GM12892 (cell line): ENCODE measurements around the gene ROR1.

ENCODE experiments used
- DNase-seq: peaks from one replicate; pipeline ENCODE4 v3.0.0; 2011; ENCODE audit not compliant: insufficient read length
- FAIRE-seq: peaks from 2 replicates; lab custom pipeline; 2011; peaks lifted over from hg19 to GRCh38; lab: Jason Lieb, UNC
- POLR2A ChIP-seq: IDR thresholded peaks from 2 replicates; pipeline ENCODE4 v1.6.1; 2011; ENCODE audit warnings: low read depth, low read length, control low read depth
- POLR2AphosphoS5 ChIP-seq: IDR thresholded peaks from 2 replicates; pipeline ENCODE4 v1.6.1; 2011; ENCODE audit warnings: low read depth, low read length, control low read depth
- TAF1 ChIP-seq: IDR thresholded peaks from 2 replicates; pipeline ENCODE4 v1.6.1; 2011; ENCODE audit warnings: low read depth, mild to moderate bottlenecking, control low read depth, low read length, borderline replicate concordance

The ROR1 gene

DNA sequence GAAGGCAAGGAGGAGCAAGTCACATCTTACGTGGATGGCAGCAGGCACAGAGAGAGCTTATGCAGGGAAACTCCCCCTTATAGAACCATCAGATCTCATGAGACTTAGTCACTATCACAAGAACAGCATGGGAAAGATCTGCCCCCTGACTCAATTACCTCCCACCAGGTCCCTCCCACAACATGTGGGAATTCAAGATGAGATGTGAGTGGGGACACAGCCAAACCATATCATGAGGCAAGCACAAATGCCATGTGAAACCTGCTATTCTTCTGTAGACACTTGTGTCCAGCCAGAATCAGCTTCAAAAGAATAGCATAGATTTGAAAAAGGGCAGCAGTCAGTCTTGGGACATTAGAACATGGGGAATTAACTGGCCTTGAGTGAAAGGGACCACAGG lies 397.4 kb downstream of the ROR1 start:
- TF ChIP-seq POLR2AphosphoS5, result no peak
- no peak for TF ChIP-seq POLR2A
- no peak for TF ChIP-seq TAF1
- FAIRE-seq (no peak), DNase-seq (no peak)

DNA sequence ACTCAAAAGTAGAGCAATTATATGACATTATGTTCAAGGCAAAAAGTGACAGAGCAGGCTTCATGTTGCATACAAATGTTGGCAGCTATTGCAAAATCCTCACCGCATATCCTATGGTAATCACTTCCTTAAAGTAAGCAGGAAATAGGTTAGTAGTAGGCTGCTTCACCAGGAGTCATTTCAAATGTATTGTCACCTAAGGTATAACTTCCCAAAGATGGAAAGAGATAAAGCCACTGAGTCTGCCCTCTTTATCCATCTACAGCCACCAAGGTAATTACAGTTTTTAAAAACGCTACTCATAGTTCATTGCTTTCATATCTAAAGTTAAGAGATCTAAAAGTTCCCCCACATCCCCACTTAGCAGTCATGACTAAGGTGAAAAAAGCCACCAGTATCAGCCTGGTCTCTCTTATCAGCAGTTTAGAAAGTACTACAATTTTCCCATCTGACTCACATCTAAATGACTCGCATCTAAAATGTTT lies 398.0 kb downstream of the ROR1 start:
- DNase-seq (no peak), FAIRE-seq (no peak)
- TF ChIP-seq POLR2A (no peak), POLR2AphosphoS5 (no peak), TAF1 (no peak)

DNA sequence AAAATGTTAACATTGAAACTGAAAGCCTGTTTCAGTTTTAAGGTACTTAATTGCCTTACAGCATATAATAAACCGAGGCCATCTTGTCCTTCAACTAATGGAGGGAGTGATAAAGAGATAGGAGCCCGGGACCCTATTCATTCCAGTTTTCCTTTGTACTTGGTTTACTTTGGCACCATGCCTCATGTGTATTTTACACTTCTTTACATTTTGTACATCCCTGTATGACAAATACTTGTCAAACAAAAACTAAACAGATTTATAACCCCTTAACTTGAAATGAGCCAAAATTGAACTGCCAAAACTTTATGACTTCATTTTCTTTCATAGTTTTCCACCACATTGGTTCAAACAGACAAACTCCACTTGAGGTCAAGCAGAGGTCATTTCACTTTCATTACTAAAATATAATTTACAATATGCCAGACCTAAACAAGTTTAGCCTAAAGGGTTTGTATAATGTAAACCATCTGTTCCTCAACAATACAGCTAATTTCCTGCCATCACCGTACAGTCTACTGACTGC lies 398.7 kb downstream of the ROR1 start:
- DNase-seq, result no peak
- TF ChIP-seq POLR2AphosphoS5 (no peak), TAF1 (no peak), POLR2A (no peak)
- FAIRE-seq, result no peak

DNA sequence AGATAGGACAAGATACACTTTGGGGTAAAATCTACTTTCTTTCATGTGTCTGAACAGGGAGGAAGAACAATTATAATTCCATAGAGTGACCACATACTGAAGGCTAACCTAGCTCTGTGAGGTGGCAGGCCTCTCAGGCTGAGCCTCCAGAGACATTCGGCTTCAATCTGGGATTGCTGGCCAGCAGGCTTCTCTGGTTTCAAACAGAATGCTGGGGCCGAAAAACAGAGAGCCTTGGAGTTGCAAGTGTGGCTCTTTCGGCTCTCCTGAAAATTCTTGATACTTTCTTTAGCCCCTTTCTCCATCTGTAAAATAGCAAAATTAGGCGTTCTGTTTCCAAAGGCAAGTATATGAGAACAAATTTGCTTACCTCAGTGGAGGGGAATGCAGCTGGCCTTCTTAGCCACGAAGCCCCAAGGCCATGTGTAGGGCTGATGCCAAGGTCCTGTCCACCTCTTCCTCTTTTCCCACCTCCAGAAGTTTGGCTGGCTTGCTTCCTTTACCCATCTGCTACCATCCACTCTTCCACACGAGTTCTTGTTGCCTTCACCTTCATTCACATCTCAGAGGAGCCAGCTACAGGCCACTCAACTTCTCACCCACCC lies 399.6 kb downstream of the ROR1 start:
- DNase-seq, result no peak
- TF ChIP-seq POLR2A, result no peak
- TF ChIP-seq TAF1, result no peak
- no peak for TF ChIP-seq POLR2AphosphoS5
- FAIRE-seq, result no peak

DNA sequence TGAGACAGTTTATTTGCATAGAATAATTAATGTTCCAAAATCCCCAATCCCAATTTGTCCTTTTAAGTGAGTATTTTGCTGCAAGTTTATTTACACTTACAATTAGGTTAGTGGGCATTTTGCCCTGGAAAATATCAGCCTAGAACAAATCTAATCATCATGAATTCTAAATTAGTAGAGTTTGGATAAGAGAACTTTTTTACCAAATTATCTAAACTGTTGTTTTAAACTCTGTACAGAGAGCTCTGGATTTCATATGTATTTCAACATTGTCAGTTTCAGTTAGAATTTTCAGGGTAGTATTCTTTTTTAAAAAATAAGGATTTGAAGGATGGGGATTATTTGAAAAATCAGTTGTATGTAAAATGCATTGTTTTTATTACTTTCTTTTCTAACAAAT lies 401.8 kb downstream of the ROR1 start:
- TF ChIP-seq POLR2A (no peak), POLR2AphosphoS5 (no peak), TAF1 (no peak)
- FAIRE-seq, result no peak
- DNase-seq, result no peak

DNA sequence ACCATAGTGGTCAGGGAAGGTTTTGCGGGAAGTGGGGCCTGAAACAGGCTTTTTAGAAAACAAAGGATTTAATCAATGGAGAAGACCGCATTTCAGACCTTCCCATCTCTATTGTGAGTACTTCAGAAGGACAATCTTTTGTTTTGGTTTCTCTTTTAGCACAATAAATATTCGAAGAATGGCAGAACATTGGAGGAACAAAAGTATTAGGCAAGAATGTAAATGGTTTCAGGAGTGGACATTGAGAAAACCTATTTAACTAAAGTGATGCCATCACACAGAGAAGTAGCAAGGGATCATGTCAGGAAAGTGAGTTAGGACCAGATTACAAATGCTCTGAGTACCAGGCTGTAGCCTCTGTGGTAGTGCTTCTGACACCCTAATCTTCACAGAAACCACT lies 402.8 kb downstream of the ROR1 start:
- no peak for FAIRE-seq
- no peak for DNase-seq
- TF ChIP-seq POLR2AphosphoS5 (no peak), POLR2A (no peak), TAF1 (no peak)

DNA sequence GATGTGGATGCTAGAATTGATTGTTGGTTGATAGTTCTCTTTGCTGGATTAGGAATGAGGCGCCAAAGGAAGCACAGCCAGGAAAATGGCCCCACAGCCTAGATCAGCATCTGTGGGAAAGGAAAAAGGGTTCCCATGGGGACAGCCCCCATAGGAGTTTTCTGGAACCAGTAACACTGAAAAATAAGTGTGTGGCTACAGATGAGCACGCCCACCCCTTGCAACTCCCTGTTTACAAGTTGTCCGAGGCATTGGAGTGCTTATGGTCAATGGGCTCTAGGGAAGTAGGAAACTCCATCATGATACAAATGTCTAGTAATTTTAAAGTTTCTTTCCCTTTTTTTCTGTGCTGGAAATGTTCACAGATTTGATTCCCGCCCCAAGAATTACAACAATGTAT lies 405.8 kb downstream of the ROR1 start:
- TF ChIP-seq TAF1 (no peak), POLR2AphosphoS5 (no peak), POLR2A (no peak)
- FAIRE-seq (no peak), DNase-seq (no peak)

DNA sequence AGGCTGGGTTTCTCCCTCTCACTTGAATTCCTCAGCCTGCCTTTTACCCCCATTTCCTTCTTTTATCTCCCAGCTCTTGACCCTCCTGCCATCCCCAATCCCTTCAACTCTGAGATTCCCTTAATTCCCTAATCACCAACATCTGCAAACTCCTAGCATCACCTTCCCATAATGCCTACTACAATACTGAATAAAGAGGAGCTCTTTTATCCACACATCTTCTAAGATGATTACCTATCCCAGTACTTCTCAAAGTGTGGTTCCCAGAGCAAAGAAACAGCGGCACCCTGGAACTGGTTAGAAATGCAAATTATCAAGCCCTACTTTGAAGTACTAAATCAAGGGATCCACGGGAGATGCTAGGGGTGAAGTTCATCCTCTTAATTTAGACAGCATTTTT lies 408.4 kb downstream of the ROR1 start:
- TF ChIP-seq POLR2AphosphoS5, result no peak
- no peak for TF ChIP-seq POLR2A
- TF ChIP-seq TAF1, result no peak
- no peak for FAIRE-seq
- DNase-seq, result no peak

DNA sequence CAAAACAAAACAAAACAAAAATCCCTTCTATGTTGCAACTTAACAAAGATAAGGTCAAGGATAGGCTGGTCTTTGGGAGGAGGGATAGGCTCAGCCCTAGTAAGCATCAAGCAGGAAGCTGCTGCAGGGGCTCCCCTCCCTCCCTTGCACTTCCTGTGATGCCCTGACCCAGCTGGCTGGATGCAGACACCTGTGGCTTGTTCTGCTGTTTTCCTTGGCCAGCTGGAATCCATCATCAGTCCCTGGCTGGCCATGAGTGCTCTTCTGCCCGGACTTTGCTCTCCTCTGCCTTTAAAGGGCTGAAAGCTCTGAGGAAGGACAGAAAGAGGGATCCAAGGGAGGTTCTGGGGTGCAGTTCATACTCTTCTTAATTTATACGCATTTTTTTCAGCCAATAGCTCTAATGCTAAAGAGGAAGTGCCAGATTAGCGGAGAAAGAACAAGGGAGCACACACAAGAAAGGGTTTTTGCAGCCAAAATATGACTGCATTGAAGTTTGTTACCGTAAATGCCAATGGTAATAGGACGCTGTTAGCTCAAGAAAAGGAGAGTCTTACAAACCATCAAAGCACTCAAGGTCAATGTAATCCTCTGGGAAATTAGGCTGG lies 409.7 kb downstream of the ROR1 start:
- no peak for DNase-seq
- FAIRE-seq, result no peak
- no peak for TF ChIP-seq TAF1
- no peak for TF ChIP-seq POLR2A
- TF ChIP-seq POLR2AphosphoS5, result no peak

DNA sequence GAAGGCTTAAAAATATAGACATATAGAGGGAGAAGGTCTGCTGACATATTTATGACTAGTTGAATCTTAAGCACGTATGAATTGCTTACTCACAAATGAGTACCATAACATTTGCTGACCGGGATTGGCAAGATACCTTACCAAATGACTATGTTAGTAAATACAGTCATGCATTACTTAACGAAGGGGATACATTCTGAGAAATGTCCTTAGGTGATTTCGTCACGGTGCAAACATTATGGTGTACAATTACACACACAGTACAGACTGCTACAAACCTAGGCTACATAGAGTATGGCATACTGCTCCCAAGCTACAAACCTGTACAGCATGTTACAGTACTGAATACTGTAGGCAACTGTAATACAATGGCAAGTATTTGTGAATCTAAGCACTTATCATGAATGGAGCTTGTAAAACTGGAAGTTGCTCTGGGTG lies 410.2 kb downstream of the ROR1 start:
- no peak for DNase-seq
- no peak for FAIRE-seq
- TF ChIP-seq POLR2AphosphoS5, result no peak
- no peak for TF ChIP-seq POLR2A
- no peak for TF ChIP-seq TAF1

DNA sequence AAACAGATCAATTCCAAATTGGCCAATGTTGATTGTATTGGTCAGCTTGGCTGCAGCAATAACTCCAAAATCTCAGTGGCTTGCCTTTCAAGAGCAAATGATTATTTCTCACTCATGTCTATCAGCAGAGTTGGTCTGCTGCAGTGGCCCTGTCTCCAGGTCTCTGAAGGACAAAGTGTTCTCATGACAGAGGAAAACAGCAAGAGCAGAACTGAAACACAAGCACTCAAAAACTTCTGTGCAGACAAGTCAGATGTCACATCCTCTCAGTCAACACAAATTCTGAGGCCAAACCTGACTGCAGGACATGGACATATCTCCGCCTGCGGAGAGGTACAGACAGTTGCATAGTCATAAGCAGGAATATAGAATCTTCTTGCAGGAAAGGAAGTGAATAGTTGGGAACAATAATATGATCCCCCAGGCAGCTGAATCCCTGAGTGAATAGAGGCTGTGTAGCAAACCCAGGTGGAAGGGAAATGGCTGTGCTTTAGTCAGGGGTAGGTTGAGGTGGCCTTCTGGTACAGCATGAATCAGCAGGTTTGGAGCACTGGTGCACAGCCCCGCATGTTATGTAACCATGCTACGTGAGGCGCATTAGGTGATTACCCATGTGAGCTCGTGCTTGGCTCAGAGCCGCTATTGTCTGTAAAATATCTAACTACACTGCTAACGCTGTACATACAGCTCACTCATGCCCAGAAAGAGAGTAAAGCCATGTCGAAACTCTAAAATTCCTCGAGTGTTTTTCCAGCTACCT lies 412.5 kb downstream of the ROR1 start:
- TF ChIP-seq TAF1 (no peak), POLR2A (no peak), POLR2AphosphoS5 (no peak)
- DNase-seq, result no peak
- no peak for FAIRE-seq

DNA sequence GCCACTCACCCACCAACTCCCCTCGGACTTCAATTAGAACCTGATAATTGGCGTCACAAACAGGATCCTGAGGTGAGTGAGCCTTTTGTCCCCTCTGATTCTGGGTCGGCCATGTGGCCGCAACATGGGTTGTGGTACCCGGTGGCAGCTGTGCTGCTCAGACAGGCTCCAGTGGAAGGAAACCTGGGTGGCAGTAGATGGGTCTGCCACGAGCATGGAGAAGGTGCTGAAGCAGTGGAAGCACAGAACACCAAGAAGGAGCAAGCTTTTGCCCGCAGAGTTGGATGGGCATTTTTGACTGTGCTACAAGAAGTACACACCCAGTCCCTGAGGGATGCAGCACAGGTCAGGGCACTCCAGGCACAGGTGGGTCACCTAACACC lies 413.1 kb downstream of the ROR1 start:
- FAIRE-seq (no peak), DNase-seq (no peak)
- TF ChIP-seq POLR2AphosphoS5 (no peak), POLR2A (no peak), TAF1 (no peak)
